Measurements from ENCODE around the gene DTYMK. TPM values are rescaled to one million over a fixed set of nuclear protein-coding genes. Genes with fewer than 3 reads are reported as not detected.
A peak's percentile ranks its signal among the peaks of the same experiment; 100 is the strongest.

Gene DTYMK
- total RNA-seq, 1 donor from 2014 or later, result 35.0 TPM

DNA sequence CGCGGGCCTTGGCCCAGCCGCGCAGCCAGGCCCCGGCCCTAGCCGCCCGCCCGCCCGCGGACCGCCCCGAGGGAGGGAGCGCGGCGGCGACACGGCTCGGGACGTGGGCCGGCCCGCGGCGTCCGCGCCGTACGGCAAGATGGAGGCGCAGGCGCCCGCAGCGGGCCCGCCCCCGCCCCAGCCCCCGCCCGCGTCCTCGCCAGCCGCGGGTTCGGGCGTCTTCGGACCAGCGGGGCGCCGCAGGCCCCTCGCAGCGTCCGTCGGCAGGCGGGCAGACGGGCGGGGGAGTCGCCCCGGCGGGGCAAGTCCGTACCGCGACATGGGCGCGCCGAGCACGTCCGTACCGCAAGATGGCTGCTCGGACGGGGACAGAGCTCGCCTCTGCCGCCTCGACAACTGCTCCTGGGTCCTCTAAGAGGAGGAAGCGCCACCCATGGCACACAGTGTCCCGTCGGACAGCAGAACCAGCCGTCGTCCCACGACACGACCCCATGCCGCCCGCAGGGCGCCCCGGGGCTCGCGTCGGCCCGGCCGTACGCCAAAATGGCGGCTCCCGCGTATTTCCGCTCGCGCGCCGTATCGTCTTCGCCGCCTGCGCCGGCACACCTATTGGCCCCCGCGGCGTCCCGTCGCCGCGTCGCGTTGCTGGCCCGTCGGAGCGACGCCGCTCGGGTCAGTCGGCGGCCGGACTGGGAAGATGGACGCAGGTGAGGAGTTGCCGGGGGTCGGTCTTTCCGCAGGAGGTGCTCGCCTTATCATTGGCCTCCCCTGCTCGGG lies 49.4 kb downstream of the DTYMK start, which contains the start of the genes ATG4B and THAP4:
Gene ATG4B, plus strand, starts transcription at position 676 of the 777 bp plus-strand sequence. Its CDS starts 22 bp downstream, at position 698.
Gene THAP4, minus strand, starts transcription at position 141 of the 777 bp plus-strand sequence. CDS start 141 bp downstream, outside the sequence.
- TF ChIP-seq, protein P1, sequence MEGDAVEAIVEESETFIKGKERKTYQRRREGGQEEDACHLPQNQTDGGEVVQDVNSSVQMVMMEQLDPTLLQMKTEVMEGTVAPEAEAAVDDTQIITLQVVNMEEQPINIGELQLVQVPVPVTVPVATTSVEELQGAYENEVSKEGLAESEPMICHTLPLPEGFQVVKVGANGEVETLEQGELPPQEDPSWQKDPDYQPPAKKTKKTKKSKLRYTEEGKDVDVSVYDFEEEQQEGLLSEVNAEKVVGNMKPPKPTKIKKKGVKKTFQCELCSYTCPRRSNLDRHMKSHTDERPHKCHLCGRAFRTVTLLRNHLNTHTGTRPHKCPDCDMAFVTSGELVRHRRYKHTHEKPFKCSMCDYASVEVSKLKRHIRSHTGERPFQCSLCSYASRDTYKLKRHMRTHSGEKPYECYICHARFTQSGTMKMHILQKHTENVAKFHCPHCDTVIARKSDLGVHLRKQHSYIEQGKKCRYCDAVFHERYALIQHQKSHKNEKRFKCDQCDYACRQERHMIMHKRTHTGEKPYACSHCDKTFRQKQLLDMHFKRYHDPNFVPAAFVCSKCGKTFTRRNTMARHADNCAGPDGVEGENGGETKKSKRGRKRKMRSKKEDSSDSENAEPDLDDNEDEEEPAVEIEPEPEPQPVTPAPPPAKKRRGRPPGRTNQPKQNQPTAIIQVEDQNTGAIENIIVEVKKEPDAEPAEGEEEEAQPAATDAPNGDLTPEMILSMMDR (IDR thresholded peaks at IDR 0.05; ENCODE audit: unreplicated experiment), result no peak
- peak; percentile 69 to 79 for DNase-seq (ENCODE audit: low spot score in 2 of 2, unreplicated experiment in 2 of 2)
- Mint-ChIP-seq H3K36me3 (peaks cover 19% of the 10 kb centered on the region), H3K4me1 (peaks cover 23% of the 10 kb centered on the region), H3K9me3 (no peaks in the 10 kb centered on the region), H3K27ac (peak within 1 kb of the TSS; percentile 96), H3K4me3 (peak within 1 kb of the TSS; percentile 91), H3K27me3 (ENCODE audit: low read depth) (no peaks in the 10 kb centered on the region)

DNA sequence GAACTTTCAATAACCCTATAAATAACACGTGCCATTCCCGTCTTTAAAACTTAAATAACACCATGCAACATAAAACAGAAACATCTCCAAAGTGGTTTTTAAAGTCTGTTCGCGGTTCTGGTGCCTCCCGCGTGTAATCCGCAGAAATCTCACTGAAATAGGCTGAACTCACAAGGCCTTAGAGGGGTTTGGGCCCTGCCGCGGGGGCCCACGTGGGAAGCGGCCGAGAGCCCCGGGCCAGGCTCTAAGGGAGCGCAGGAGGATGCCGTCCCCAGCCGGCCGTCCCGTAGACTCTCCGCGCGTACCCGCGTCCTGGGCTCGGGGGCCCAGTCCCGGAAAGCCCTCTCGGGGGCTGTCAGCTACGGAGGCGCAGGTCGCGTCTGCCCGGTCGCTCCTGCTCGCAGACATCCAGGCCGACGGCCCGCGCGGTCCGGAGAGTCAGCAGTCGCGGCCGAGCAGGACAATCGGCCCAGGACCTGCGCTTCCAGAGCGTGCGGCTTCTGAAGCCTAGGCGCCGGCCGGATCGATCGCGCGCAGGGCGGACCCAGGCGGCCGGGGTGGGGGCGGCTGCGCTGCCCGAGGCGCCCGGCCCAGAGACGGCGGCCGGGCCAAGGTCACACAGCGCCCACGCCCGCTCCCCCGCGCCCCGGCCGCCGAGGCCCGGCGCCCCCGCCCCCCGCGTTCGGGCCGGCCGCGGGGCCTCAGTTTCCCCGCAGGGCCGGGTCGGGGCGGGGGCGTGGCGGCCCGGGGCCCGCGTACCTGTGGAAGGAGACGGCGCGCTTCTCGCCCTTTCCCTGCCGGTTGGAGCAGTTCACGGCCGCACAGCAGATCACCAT lies 50.2 kb downstream of the DTYMK start:
- H3K9me3 Mint-ChIP-seq, result no peaks in the 10 kb centered on the region
- peak in 1 of 2 experiments; percentile 60 for DNase-seq (ENCODE audit: low spot score in 2 of 2, unreplicated experiment in 2 of 2)
- peak overlapping the region; percentile 93 for H3K27ac Mint-ChIP-seq
- TF ChIP-seq, protein P1 (IDR thresholded peaks at IDR 0.05; ENCODE audit: unreplicated experiment), result no peak
- H3K27me3 Mint-ChIP-seq (ENCODE audit: low read depth), result no peaks in the 10 kb centered on the region
- peak overlapping the region; percentile 77 for H3K4me3 Mint-ChIP-seq
- peaks cover 23% of the 10 kb centered on the region for H3K4me1 Mint-ChIP-seq
- H3K36me3 Mint-ChIP-seq, result peaks cover 19% of the 10 kb centered on the region

DNA sequence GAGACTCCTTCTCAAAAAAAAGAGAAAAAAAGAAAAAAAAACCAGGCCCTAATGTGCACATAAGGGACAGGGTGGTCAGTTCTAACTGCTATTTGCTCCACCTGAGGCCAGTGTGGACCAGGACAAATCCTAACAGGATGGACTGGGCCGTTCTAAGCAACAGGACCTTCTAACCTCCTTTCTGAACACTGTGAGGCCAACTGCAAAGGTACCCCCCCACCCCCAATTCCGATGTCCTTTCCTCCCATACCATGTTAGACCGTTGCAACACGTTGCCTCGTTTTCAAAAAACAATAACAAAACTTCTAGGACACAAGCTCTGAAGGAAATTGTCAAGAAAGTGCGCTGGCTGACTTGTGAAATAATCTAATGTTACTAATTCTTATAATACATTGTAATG lies 50.9 kb downstream of the DTYMK start:
- Mint-ChIP-seq H3K4me1 (peaks cover 23% of the 10 kb centered on the region), H3K36me3 (peaks cover 21% of the 10 kb centered on the region), H3K27ac (peak overlapping the region; percentile 93), H3K4me3 (peak overlapping the region; percentile 77), H3K9me3 (no peaks in the 10 kb centered on the region), H3K27me3 (ENCODE audit: low read depth) (no peaks in the 10 kb centered on the region)
- TF ChIP-seq, protein P1 (IDR thresholded peaks at IDR 0.05; ENCODE audit: unreplicated experiment), result no peak
- no peak for DNase-seq (ENCODE audit: low spot score in 2 of 2, unreplicated experiment in 2 of 2)

DNA sequence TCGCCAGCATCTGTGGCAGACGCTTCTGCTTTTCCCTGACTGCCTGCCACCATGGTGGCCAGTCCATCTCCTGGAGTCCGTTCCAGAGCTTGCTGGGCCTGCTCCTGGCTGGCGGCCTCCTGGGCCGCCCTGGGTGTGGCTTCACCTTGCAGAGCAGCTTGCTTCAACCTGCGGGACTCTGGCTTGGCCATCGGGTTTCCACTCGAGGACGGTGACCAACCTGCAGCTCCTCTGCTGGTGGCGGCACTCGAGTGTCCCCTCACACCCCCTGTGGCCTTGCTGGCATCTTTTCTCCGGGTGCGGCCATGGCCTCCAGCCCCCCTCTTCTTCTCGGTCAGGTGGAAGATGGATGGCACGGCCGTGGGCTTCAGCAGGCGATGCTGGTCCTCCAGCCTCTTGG lies 53.1 kb downstream of the DTYMK start:
- no peaks in the 10 kb centered on the region for H3K27me3 Mint-ChIP-seq (ENCODE audit: low read depth)
- TF ChIP-seq, protein P1 (IDR thresholded peaks at IDR 0.05; ENCODE audit: unreplicated experiment), result no peak
- H3K27ac Mint-ChIP-seq, result no peak overlapping the region
- H3K36me3 Mint-ChIP-seq, result peaks cover 14% of the 10 kb centered on the region
- H3K9me3 Mint-ChIP-seq, result no peaks in the 10 kb centered on the region
- no peak overlapping the region for H3K4me3 Mint-ChIP-seq
- H3K4me1 Mint-ChIP-seq, result peaks cover 18% of the 10 kb centered on the region
- DNase-seq (ENCODE audit: low spot score in 2 of 2, unreplicated experiment in 2 of 2), result no peak

DNA sequence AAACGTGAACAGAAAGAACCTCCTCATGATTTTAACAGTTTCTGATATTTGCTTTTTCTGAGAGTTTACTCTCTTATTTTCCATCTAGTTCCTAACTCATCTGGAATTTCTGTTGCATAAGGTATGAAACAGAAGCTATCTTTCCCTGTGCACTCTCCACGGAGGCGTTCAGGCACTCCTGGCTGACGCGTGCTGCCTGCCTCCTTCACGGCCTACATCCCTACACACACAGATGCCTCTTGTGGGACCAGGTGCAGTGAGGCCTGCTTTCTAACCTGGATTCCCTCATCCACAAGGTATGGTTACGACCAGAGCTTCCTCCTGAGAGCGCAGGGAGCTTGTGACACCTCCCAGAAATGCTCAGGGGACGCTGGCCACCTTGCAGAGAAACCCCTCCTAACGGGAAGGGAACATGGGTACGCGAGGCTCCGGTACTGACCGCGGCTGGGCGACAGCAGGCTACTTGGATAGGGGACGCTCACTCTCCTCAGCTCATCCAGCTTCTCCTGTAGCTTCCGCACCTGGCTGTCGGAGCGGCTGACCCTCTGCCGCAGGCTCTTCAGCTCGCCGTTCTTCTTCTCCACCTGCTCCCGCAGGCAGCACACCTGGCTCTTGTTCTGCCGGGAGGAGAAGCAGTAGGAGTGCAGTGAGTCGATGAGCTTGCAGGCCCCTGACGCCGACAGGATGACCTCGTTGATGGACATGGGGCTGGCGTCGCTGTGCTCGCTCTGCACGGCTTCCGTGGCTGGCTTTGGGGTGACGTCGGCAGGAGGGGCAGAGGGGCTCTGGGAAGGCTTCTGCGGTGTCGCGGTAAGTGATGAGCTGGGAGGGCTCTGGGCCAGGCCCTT lies 53.9 kb downstream of the DTYMK start:
- H3K4me3 Mint-ChIP-seq, result no peak overlapping the region
- TF ChIP-seq, protein P1 (IDR thresholded peaks at IDR 0.05; ENCODE audit: unreplicated experiment), result no peak
- H3K4me1 Mint-ChIP-seq, result peaks cover 12% of the 10 kb centered on the region
- DNase-seq (ENCODE audit: low spot score in 2 of 2, unreplicated experiment in 2 of 2), result no peak
- H3K27me3 Mint-ChIP-seq (ENCODE audit: low read depth), result no peaks in the 10 kb centered on the region
- no peaks in the 10 kb centered on the region for H3K9me3 Mint-ChIP-seq
- peaks cover 23% of the 10 kb centered on the region for H3K36me3 Mint-ChIP-seq
- H3K27ac Mint-ChIP-seq, result no peak overlapping the region
